Muscle layer of colon (tissue), 2 donors: Measurements from ENCODE around the gene RAB36.

Source experiments
- H3K27ac ChIP-seq: one replicate; pipeline ENCODE4 v1.7.0; 2013; ENCODE audit warnings: low read depth, mild to moderate bottlenecking, low read length, moderate library complexity
- H3K27me3 ChIP-seq, 2 donors: one replicate each; pipeline ENCODE4 v1.7.0; 2013; ENCODE audit warnings: low read length in 2 of 2, mild to moderate bottlenecking in 2 of 2; ENCODE audit not compliant: insufficient read depth in 2 of 2, control insufficient read depth in 1 of 2
- H3K36me3 ChIP-seq: one replicate; pipeline ENCODE4 v1.7.0; 2013; ENCODE audit warnings: mild to moderate bottlenecking, low read length; ENCODE audit not compliant: insufficient read depth
- H3K4me1 ChIP-seq: one replicate; pipeline ENCODE4 v1.7.0; 2013; ENCODE audit warnings: mild to moderate bottlenecking, low read length; ENCODE audit not compliant: insufficient read depth
- H3K4me3 ChIP-seq, 2 donors: one replicate each; pipeline ENCODE4 v1.7.0; 2013; ENCODE audit warnings: low read length in 2 of 2, low read depth in 1 of 2, mild to moderate bottlenecking in 1 of 2, moderate library complexity in 1 of 2
- H3K9ac ChIP-seq: one replicate; pipeline ENCODE4 v1.7.0; 2013; ENCODE audit warnings: low read length
- H3K9me3 ChIP-seq: one replicate; pipeline ENCODE4 v1.7.0; 2013; ENCODE audit warnings: mild to moderate bottlenecking, low read length
- donor health status: abdominal sarcoma.
- donor health status: Adenocarcinoma of cecum.

Gene RAB36

DNA sequence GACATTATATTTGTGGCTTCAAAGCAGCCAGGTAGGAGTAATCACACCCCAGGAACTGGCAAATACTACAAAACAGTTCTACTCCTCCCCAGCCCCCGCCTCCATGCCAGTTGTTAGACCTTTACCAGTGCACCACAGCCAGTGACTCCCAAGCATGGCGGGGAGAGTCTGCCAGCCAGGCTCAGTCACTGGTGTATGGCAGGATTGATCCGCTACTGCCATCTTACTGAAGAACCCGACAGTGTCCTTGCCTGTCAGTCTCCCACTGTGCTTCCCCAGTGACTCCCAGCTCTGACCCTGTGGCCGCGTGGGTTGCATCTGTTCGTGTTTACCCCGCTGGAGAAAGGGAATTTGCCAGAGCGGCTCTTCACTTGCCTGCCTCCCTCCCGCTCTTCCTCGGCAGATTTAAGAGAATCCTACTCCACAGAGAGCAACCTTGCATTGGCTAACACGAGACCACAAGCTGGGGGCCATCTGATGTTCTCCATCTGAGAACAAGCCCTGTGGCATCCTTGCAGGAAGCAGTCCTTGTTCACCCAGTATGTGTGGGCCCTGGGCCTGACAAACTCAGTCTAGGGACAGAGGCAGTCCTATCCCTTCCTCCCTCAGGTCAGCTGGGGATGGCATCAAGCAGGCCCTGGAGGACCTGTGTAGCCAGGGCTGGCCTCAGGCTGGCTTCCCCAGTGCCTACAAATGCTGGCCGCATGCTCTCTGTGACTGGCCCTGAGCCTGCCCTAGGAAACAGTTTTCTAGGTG lies 41.9 kb upstream of the RAB36 start:
- H3K36me3 ChIP-seq = no peaks in the 10 kb centered on the region

DNA sequence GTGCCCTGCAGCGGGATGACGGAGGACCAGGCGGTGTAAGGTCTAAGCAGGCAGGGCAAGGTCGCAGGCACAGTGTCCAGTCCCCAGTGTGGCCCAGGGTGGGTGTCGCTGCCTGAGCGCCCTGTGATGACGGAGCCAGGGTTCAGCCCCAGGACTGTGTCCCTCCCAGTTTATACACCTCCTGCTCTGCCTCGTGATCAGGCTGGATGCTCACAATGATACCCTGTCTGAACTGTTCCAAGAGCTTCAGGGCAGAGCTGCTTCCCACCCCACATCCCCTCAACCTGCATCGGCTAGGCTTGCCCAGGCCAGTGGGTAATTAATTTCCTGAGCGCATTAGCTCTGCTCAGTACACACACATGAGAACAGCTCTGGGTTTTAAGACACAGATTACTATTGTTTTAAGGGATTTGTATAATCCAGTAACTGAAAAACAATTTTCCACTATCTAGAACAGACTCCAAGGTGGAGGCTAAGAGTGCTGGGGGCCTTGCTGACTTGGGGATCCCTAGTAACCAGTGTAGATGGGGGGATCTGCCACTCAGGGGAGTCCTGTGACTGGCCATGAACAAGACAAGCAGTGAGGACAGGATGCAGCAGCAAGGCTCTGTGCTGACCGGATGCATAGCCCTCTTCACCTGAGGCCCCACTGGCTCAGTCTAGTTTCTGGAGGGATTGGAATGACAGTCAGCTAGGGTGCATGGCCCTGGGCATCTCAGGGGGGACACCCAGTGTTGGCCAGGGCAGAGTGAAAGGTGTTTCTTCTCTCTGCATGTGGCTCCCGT lies 40.9 kb upstream of the RAB36 start:
- Histone ChIP-seq H3K4me3 (no peak overlapping the region), H3K27ac (no peak overlapping the region), H3K9me3 (no peaks in the 10 kb centered on the region), H3K9ac (no peak overlapping the region), H3K27me3 (no peaks in the 10 kb centered on the region), H3K4me1 (peaks cover 4% of the 10 kb centered on the region), H3K36me3 (no peaks in the 10 kb centered on the region)

More for the DNA sequence above, 41.9 kb upstream of the RAB36 start:
- Histone ChIP-seq H3K9me3 (no peaks in the 10 kb centered on the region), H3K9ac (no peak overlapping the region), H3K4me3 (no peak overlapping the region), H3K27me3 (no peaks in the 10 kb centered on the region), H3K4me1 (peaks cover 14% of the 10 kb centered on the region), H3K27ac (no peak overlapping the region)

GRCh38 chr22:23105304-23105703 lies 40.0 kb upstream of the RAB36 start:
- Histone ChIP-seq H3K9ac (no peak overlapping the region), H3K9me3 (no peaks in the 10 kb centered on the region), H3K27ac (no peak overlapping the region), H3K27me3 (no peaks in the 10 kb centered on the region), H3K4me1 (no peaks in the 10 kb centered on the region), H3K4me3 (no peak overlapping the region), H3K36me3 (no peaks in the 10 kb centered on the region)

DNA sequence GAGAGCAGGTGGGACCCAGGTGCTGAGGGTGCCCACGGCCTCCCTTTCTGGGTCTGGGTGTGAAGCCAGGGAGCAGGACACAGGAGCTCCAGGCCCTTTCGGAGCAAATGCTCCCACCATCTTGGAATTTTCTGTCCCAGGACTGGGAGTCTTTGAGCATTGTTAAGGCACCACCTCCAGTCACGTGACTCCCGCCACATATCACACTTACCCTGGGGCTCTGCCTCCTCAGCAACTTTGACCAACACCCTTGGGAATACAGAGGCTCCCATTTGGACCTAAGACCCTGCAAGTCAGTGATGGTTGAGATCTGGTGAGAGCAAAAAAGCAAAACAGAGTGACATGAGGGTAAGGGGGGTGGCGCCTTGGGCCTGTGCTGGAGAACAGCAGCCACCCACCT lies 39.4 kb upstream of the RAB36 start:
- H3K4me3 ChIP-seq = no peak overlapping the region
- H3K36me3 ChIP-seq = no peaks in the 10 kb centered on the region
- H3K27me3 ChIP-seq = no peaks in the 10 kb centered on the region
- no peaks in the 10 kb centered on the region for H3K4me1 ChIP-seq
- no peak overlapping the region for H3K27ac ChIP-seq
- no peaks in the 10 kb centered on the region for H3K9me3 ChIP-seq
- no peak overlapping the region for H3K9ac ChIP-seq

DNA sequence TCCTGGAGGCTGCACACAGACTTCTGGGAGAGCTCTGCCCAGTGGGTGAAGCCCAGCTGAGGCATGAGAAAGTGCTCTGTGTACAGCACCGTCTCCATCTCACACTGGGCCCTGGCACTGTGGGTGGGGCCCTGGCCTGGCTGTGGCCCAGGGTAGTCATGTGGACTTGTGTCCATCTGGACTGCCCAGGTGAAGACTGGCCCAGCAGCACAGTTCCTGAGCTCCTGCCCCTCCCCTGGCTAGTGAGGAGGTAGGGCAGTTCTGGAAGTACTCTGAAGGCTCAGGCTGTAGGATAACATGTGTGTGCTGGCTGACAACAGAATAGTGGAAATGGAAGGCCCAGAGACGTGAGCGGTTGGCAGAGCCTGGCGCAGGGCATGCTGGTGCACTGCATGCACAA lies 38.9 kb upstream of the RAB36 start:
- no peak overlapping the region for H3K9ac ChIP-seq

GRCh38 chr22:23106906-23107367 lies 38.3 kb upstream of the RAB36 start:
- Histone ChIP-seq H3K9me3 (no peaks in the 10 kb centered on the region), H3K36me3 (no peaks in the 10 kb centered on the region), H3K9ac (no peak overlapping the region), H3K27me3 (no peaks in the 10 kb centered on the region), H3K27ac (no peak overlapping the region), H3K4me3 (no peak overlapping the region), H3K4me1 (no peaks in the 10 kb centered on the region)

More for the DNA sequence above, 38.9 kb upstream of the RAB36 start:
- H3K4me1 ChIP-seq = no peaks in the 10 kb centered on the region
- no peaks in the 10 kb centered on the region for H3K9me3 ChIP-seq
- no peaks in the 10 kb centered on the region for H3K36me3 ChIP-seq
- H3K27ac ChIP-seq = no peak overlapping the region
- no peak overlapping the region for H3K4me3 ChIP-seq
- no peaks in the 10 kb centered on the region for H3K27me3 ChIP-seq

DNA sequence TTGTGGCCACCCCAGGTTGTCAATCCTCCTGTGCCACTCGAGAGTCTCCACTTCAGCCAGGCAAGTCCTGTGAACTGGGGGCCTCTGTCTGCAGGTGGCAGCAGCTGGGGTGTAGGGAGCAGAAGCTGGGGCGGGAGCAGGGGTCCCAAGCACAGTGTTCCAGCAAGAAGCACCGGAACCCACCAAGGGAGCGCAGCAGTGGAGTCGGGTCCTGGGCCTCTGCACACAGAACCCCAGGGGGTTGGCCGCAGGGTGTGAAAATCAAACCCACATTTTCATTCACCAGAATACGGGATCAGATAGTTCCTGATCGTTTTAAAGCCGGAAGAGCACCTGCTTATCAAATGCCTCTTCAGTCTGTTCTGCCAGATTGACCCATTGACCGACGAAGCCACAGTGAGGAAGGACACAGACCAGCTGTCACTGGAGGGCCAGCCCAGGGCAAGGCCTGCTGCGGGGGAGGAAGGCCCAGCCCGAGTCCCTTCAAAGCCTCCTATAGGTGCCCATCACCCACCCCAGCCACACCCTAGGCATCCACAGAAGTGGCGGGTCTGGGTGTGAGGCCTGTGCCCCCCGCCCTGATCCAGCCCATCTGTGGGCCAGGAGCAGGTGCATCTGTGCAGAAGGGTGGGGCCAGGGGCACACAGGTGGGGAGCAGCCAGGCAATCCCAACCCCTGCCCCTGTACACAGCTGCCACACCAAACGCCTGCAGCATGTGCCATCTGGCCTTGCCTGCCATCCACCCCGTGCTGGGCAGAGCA lies 37.6 kb upstream of the RAB36 start:
- no peaks in the 10 kb centered on the region for H3K9me3 ChIP-seq
- H3K4me1 ChIP-seq = no peaks in the 10 kb centered on the region
- no peaks in the 10 kb centered on the region for H3K27me3 ChIP-seq
- H3K4me3 ChIP-seq = no peak overlapping the region
- no peak overlapping the region for H3K27ac ChIP-seq
- no peaks in the 10 kb centered on the region for H3K36me3 ChIP-seq
- H3K9ac ChIP-seq = no peak overlapping the region

DNA sequence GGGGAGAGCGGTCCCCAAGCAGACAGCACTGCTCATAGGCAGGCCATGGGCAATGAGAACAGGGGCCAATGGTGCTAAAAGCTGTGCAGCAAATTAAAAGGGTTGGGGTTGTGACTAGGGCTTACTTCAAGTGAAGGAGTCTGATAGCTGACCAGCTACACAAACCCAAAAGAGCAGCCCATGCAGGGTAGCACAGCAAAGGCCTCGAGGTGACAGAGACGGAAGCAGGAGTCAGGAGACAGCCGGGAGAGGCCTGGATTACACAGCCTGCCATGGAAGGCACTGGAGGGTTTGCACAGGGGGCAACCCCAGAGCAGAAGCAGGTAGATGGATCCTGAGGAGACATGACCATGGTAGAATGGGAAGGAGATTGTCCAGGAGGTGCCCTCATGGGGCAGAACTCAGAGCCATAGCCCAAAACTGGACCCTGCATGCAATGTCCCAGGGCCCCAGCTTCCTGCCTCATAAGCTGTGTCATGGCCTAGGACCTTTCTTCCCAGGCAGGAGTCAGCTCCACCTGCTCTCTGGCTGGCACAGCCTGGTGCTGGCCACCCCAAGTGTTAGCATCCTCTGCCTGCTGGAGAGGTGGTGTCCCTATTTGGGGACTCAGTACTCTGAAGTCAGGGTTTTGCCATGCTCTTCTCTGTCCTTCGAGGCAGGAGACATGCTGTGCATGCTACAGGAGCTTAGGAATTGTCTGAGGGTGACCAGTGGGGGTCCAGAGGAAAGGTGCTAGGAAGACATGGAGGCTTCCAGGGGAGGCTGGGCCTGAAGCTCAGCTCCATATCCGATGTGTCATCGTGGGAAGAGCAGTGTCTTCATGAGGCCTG lies 36.8 kb upstream of the RAB36 start:
- no peaks in the 10 kb centered on the region for H3K9me3 ChIP-seq
- no peak overlapping the region for H3K27ac ChIP-seq
- no peak overlapping the region for H3K9ac ChIP-seq
- H3K4me1 ChIP-seq = no peaks in the 10 kb centered on the region
- no peaks in the 10 kb centered on the region for H3K27me3 ChIP-seq
- H3K4me3 ChIP-seq = no peak overlapping the region
- H3K36me3 ChIP-seq = no peaks in the 10 kb centered on the region

DNA sequence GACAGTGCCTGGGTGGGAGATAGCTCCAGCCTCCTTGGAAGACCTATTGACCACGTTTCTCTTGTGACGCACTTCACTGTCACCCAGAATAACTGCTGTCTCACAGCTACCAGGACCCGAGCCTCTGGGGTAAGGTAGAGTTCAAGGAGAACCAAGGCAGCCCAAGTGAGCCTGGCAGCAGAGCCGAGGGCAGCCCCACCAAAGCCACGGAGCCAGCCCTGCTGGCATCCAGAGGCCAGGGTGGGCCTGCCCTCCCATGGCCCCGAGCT lies 36.3 kb upstream of the RAB36 start:
- Histone ChIP-seq H3K27me3 (no peaks in the 10 kb centered on the region), H3K4me1 (no peaks in the 10 kb centered on the region), H3K9me3 (no peaks in the 10 kb centered on the region), H3K9ac (no peak overlapping the region), H3K27ac (no peak overlapping the region), H3K4me3 (no peak overlapping the region), H3K36me3 (no peaks in the 10 kb centered on the region)

GRCh38 chr22:23109441-23109978 lies 35.8 kb upstream of the RAB36 start:
- H3K4me1 ChIP-seq = no peaks in the 10 kb centered on the region
- H3K4me3 ChIP-seq = no peak overlapping the region
- no peaks in the 10 kb centered on the region for H3K36me3 ChIP-seq
- H3K27ac ChIP-seq = no peak overlapping the region
- no peaks in the 10 kb centered on the region for H3K27me3 ChIP-seq
- no peak overlapping the region for H3K9ac ChIP-seq
- no peaks in the 10 kb centered on the region for H3K9me3 ChIP-seq
